Astrocyte (in vitro differentiated cells and primary cell): ENCODE results near the gene SRMS. TPM values are rescaled to one million over a fixed set of nuclear protein-coding genes. Genes with fewer than 3 reads are reported as not detected.

Experiments used
- DNase-seq: peaks from one replicate; pipeline ENCODE4 v3.0.0-alpha.2; 2010; ENCODE audit warnings: low read depth
- FAIRE-seq: peaks from 2 replicates; lab custom pipeline; 2011; peaks lifted over from hg19 to GRCh38; lab: Jason Lieb, UNC
- H2AFZ ChIP-seq: 2 replicates; pipeline ENCODE4 v1.6.0; 2012; ENCODE audit warnings: low read depth, low read length, inconsistent platforms
- H3K27ac ChIP-seq: 2 replicates; pipeline ENCODE4 v1.5.1; 2011; ENCODE audit warnings: low read depth, low read length, inconsistent platforms
- H3K27me3 ChIP-seq: 2 replicates; pipeline ENCODE4 v1.6.0; 2011; ENCODE audit warnings: low read length, inconsistent platforms; ENCODE audit not compliant: insufficient read depth
- H3K36me3 ChIP-seq: 2 replicates; pipeline ENCODE4 v1.5.1; 2011; ENCODE audit warnings: low read length, inconsistent platforms; ENCODE audit not compliant: insufficient read depth
- H3K4me1 ChIP-seq: 2 replicates; pipeline ENCODE4 v1.5.1; 2011; ENCODE audit warnings: low read length, inconsistent platforms; ENCODE audit not compliant: insufficient read depth
- H3K4me2 ChIP-seq: 2 replicates; pipeline ENCODE4 v1.6.0; 2012; ENCODE audit warnings: low read length, inconsistent platforms
- H3K4me3 ChIP-seq: 2 replicates; pipeline ENCODE4 v1.5.1; 2011; ENCODE audit warnings: low read depth, mild to moderate bottlenecking, low read length, inconsistent platforms; ENCODE audit not compliant: insufficient read depth
- H3K79me2 ChIP-seq: 2 replicates; pipeline ENCODE4 v1.6.0; 2012; ENCODE audit warnings: mild to moderate bottlenecking, low read length, inconsistent platforms; ENCODE audit not compliant: insufficient read depth
- H3K9ac ChIP-seq: 2 replicates; pipeline ENCODE4 v1.6.0; 2012; ENCODE audit warnings: mild to moderate bottlenecking, low read length, inconsistent platforms
- H3K9me3 ChIP-seq: 2 replicates; pipeline ENCODE4 v1.5.1; 2012; ENCODE audit warnings: low read depth, mild to moderate bottlenecking, low read length, inconsistent platforms; ENCODE audit not compliant: insufficient read depth
- H4K20me1 ChIP-seq: 2 replicates; pipeline ENCODE4 v1.6.0; 2012; ENCODE audit warnings: low read length, inconsistent platforms; ENCODE audit not compliant: insufficient read depth
- H3K27ac Mint-ChIP-seq: one replicate; pipeline ENCODE4 v1.8.0; 2021; ENCODE audit warnings: mild to moderate bottlenecking, mixed read lengths; ENCODE audit not compliant: unreplicated experiment
- H3K27me3 Mint-ChIP-seq: one replicate; pipeline ENCODE4 v1.8.0; 2021; ENCODE audit warnings: low read depth, mixed read lengths; ENCODE audit not compliant: unreplicated experiment
- H3K36me3 Mint-ChIP-seq: one replicate; pipeline ENCODE4 v1.8.0; 2021; ENCODE audit warnings: low read depth, mixed read lengths; ENCODE audit not compliant: unreplicated experiment
- H3K4me1 Mint-ChIP-seq: one replicate; pipeline ENCODE4 v1.8.0; 2021; ENCODE audit warnings: low read depth, mixed read lengths; ENCODE audit not compliant: unreplicated experiment
- H3K4me3 Mint-ChIP-seq: one replicate; pipeline ENCODE4 v1.8.0; 2021; ENCODE audit warnings: mild to moderate bottlenecking, moderate library complexity, mixed read lengths; ENCODE audit not compliant: unreplicated experiment
- H3K9me3 Mint-ChIP-seq: one replicate; pipeline ENCODE4 v1.8.0; 2021; ENCODE audit warnings: mild to moderate bottlenecking, mixed read lengths; ENCODE audit not compliant: unreplicated experiment
- EZH2 ChIP-seq: IDR thresholded peaks from 2 replicates; pipeline ENCODE4 v1.6.1; 2012; ENCODE audit warnings: mild to moderate bottlenecking, low read length, inconsistent platforms; ENCODE audit not compliant: insufficient read depth
- total RNA-seq: library from RNA; stranded (reverse); gene quantifications from 2 replicates; pipeline ENCODE4 v1.2.1, GENCODE V29; 2021
- TF ChIP-seq, protein P1 (sequence below): IDR thresholded peaks from 2 replicates; pipeline ENCODE4 v1.5.1; 2011; ENCODE audit warnings: low read depth, mild to moderate bottlenecking, inconsistent platforms, low read length, moderate library complexity; ENCODE audit not compliant: insufficient read depth

The SRMS gene
- total RNA-seq, 1 donor from 2014 or later = 0.14 TPM

DNA sequence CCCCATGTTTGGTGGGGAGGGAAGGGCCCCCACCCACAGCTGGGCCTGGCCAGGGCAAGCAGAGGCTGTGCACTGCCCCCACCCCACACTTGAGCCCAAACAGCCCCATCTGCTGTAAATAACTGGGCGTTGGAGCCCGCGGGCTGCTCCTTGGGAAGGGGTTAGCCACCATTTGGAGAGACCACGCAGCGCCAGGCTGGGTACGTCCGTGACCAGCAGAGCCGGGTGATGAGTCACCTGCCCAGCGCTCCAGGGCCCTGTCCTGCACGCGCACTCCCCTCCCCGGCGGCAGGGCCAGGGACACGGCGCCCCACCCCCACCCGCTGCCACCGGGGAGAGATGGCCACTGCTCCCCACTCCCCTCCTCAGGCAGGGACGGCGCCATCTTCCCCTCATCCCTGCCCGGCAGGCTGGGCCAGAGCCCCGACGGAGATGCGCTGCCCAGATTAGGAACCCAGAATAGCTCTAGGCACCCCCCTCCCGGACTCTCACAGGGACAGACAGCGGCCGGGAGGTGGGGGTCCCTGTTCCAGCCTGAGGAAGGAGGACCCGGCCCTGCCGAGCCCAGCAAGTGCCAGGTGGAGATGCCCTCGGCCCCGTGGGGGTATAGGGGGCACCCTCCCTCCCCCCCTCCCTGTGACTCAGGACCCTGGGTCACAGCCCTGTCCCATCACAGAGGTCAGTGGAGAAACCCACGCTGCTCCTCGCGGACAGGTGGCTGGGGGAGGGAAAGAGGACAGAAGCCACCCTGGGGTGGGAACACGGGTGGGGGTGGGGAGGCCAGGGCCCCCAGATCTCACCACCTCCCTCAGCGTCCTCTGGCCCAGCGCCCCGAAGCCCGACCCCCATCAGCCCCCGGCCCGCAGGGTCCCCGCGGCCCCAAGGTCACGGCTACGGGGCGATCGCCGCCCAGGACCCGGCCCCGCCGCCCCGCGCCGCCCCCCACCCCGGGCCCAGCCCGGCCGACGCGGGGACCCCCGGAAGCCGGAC, 49.3 kb downstream of the SRMS start:
- Histone ChIP-seq H3K9ac (no peak overlapping the region), H3K36me3 (no peaks in the 10 kb centered on the region), H4K20me1 (no peaks in the 10 kb centered on the region), H3K4me1 (no peaks in the 10 kb centered on the region), H3K4me3 (no peak overlapping the region), H3K9me3 (no peaks in the 10 kb centered on the region), H3K27ac (no peak overlapping the region), H2AFZ (no peak overlapping the region), H3K4me2 (peak overlapping the region; percentile 52), H3K27me3 (peaks cover 2% of the 10 kb centered on the region), H3K79me2 (no peaks in the 10 kb centered on the region)
- DNase-seq (peak; percentile 31), FAIRE-seq (no peak)
- Mint-ChIP-seq H3K9me3 (no peaks in the 10 kb centered on the region), H3K4me1 (no peaks in the 10 kb centered on the region), H3K4me3 (peak overlapping the region; percentile 70), H3K27me3 (peaks cover 5% of the 10 kb centered on the region), H3K36me3 (no peaks in the 10 kb centered on the region), H3K27ac (no peak overlapping the region)
- TF ChIP-seq EZH2 = peak; percentile 60
- TF ChIP-seq, protein P1, sequence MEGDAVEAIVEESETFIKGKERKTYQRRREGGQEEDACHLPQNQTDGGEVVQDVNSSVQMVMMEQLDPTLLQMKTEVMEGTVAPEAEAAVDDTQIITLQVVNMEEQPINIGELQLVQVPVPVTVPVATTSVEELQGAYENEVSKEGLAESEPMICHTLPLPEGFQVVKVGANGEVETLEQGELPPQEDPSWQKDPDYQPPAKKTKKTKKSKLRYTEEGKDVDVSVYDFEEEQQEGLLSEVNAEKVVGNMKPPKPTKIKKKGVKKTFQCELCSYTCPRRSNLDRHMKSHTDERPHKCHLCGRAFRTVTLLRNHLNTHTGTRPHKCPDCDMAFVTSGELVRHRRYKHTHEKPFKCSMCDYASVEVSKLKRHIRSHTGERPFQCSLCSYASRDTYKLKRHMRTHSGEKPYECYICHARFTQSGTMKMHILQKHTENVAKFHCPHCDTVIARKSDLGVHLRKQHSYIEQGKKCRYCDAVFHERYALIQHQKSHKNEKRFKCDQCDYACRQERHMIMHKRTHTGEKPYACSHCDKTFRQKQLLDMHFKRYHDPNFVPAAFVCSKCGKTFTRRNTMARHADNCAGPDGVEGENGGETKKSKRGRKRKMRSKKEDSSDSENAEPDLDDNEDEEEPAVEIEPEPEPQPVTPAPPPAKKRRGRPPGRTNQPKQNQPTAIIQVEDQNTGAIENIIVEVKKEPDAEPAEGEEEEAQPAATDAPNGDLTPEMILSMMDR = no peak

DNA sequence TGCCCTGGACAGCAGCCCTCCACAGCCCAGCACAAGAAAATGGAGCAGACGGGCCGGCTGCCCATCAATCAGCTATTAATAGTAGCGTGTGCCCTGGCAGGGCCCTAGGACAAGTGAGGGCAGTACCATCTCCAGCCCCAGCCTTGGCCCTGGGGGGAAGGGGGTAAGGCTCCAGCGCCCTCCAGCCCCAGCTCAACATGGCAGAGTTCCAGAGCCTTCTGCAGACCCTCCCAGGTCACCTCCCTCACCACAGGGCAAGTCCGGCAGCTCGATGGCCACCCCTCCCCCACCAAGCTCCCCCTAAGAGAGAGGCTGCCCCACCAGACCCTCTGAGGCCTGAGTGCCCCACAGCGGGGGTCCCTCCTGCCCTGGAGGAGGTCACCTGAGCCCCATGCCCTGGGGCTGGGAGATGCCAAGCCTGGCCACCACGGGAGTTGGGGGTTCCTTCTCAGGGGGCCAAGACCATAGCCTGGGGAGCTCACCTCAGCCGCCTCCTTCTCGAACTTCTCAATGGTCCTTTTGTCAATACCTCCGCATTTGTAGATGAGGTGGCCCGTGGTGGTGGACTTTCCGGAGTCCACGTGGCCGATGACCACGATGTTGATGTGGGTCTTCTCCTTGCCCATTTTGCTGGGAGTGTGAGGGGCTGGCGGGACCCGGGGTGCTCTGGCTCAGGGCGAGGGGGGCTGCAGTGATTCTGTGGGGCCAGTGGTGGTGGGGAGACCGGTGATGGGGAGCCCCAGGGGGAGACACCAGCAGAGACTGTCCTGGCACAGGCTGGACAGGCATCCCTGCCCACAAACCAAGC, 50.2 kb downstream of the SRMS start:
- H3K36me3 ChIP-seq = no peaks in the 10 kb centered on the region
- Mint-ChIP-seq H3K36me3 (no peaks in the 10 kb centered on the region), H3K4me3 (peak overlapping the region; percentile 68), H3K9me3 (no peaks in the 10 kb centered on the region), H3K27ac (no peak overlapping the region), H3K4me1 (no peaks in the 10 kb centered on the region), H3K27me3 (peaks cover 5% of the 10 kb centered on the region)
- no peak overlapping the region for H3K27ac ChIP-seq
- H4K20me1 ChIP-seq = no peaks in the 10 kb centered on the region
- H3K4me1 ChIP-seq = no peaks in the 10 kb centered on the region
- H2AFZ ChIP-seq = no peak overlapping the region
- H3K9ac ChIP-seq = no peak overlapping the region
- H3K9me3 ChIP-seq = no peaks in the 10 kb centered on the region
- H3K79me2 ChIP-seq = no peaks in the 10 kb centered on the region
- no peak overlapping the region for H3K4me2 ChIP-seq
- H3K4me3 ChIP-seq = no peak overlapping the region
- no peak for TF ChIP-seq EZH2
- TF ChIP-seq, protein P1 = no peak
- DNase-seq (no peak), FAIRE-seq (no peak)
- H3K27me3 ChIP-seq = peaks cover 2% of the 10 kb centered on the region
